Large intestine (tissue), 3 donors: Measurements from ENCODE around the gene KLF15. TPM values are rescaled to one million over a fixed set of nuclear protein-coding genes. Genes with fewer than 3 reads are reported as not detected.

Source experiments
- DNase-seq, 2 donors: peaks; one replicate each; pipeline versions ENCODE4 v3.0.0 to v3.0.0-alpha.2; 2013
- H3K27ac ChIP-seq: one replicate; pipeline ENCODE4 v1.5.1; 2013; ENCODE audit warnings: low read length
- H3K27me3 ChIP-seq: 2 replicates; pipeline ENCODE4 v1.6.1; 2013; ENCODE audit warnings: low read length; ENCODE audit not compliant: control insufficient read depth, insufficient read depth
- H3K36me3 ChIP-seq: 2 replicates; pipeline ENCODE4 v1.6.1; 2013; ENCODE audit warnings: low read length; ENCODE audit not compliant: control insufficient read depth, insufficient read depth
- H3K4me1 ChIP-seq: one replicate; pipeline ENCODE4 v1.6.1; 2013; ENCODE audit warnings: low read length; ENCODE audit not compliant: control insufficient read depth, insufficient read depth
- H3K4me3 ChIP-seq: one replicate; pipeline ENCODE4 v1.5.1; 2013; ENCODE audit warnings: low read length
- H3K9me3 ChIP-seq: one replicate; pipeline ENCODE4 v1.6.1; 2013; ENCODE audit warnings: mild to moderate bottlenecking, low read depth, low read length, moderate library complexity; ENCODE audit not compliant: control insufficient read depth
- WGBS: methylation state at CpG from one replicate; pipeline ENCODE4 v1.1.5; 2013; ENCODE audit warnings: low lambda C conversion rate; ENCODE audit not compliant: insufficient coverage; 5-methylcytosine and 5-hydroxymethylcytosine counted together
- polyA plus RNA-seq: library from polyadenylated mRNA; unstranded; fragments of 120-200 nt; gene quantifications from one replicate; pipeline ENCODE4 v1.2.1, GENCODE V29; 2013

KLF15 gene
- polyA plus RNA-seq, 1 donor = 1.4 TPM

- Histone ChIP-seq H3K9me3 (peaks cover 7% of the 10 kb centered on the region), H3K27ac (no peak overlapping the region), H3K36me3 (no peaks in the 10 kb centered on the region), H3K4me1 (no peaks in the 10 kb centered on the region), H3K4me3 (no peak overlapping the region), H3K27me3 (no peaks in the 10 kb centered on the region)
- WGBS = no CpG with 5 or more reads among the region's 6 CpGs
- no peak for DNase-seq
These were observed 37.4 kb downstream of the KLF15 start for GRCh38 chr3:126319701-126320295.

DNA sequence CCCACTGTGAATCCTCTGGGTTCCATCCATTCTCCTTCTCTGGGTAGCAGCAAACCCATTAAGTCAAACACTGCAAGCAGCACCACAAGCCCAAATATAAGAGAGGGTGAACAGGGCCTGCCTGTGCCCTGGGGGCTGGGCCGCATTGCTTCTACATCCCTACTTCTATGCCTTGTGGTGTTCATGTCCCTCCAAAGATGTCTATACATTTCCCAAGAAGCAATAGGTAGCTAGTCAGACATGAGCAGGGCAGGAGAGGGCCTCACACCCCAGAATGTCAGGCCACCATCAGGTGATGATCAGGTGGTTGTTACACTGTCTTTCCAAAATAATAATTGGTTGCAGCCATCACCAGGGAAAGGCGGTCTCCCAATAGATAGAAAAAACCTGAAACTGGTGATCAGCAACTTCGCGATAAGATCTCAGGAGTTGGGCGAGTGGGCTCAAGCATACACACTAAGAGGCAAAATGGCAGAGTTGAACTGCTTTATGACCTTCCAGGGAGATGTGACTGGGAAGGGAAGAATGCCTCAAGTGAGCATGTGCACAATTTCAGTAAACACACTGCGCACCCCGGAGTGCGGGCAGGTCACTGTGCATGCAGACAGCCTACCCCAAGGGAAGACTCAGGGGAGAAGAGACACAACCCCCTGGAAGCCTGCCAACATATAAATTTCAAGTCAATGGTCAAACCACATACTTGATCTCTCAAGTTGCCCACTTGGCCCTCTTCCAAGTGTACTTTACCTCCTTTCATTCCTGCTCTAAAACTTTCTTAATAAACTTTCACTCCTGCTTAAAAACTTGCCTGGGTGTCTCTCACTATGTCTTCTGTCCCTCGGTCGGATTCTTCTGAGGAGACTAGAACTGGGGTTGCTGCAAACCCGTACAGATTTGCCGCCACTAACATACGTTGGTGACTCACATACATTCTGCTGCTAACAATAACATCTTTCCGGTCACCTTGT, 39.9 kb downstream of the KLF15 start:
- no peaks in the 10 kb centered on the region for H3K4me1 ChIP-seq
- H3K27ac ChIP-seq = no peak overlapping the region
- 98% methylated on average over 6 of the region's 14 CpGs for WGBS
- DNase-seq = no peak
- H3K36me3 ChIP-seq = no peaks in the 10 kb centered on the region
- no peaks in the 10 kb centered on the region for H3K27me3 ChIP-seq
- H3K9me3 ChIP-seq = peaks cover 7% of the 10 kb centered on the region
- no peak overlapping the region for H3K4me3 ChIP-seq

DNA sequence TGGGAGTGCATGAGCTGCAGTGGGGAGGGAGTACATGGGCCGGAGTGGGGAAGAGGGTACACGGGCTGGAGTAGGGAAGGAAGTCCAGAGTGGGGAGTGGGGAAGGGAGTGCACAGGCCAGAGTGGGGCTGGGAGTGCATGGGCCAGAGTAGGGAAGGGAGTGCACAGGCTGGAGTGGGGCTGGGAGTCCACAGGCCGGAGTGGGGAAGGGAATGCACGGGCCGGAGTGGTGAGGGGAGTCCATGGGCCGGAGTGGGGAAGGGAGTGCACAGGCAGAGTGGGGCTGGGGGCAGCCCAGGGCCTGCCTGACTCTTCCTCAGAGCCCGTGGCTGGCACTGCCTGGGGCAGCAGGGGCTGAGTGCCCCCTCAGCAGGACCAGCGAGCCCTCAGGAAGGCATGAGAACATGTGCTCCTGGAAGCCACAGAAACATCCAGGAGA, 40.7 kb downstream of the KLF15 start:
- no peak overlapping the region for H3K27ac ChIP-seq
- WGBS = no CpG with 5 or more reads among the region's 8 CpGs
- no peak for DNase-seq

GRCh38 chr3:126316031-126316461, 41.2 kb downstream of the KLF15 start:
- Histone ChIP-seq H3K4me1 (no peaks in the 10 kb centered on the region), H3K27ac (no peak overlapping the region), H3K4me3 (no peak overlapping the region), H3K36me3 (no peaks in the 10 kb centered on the region), H3K9me3 (peaks cover 7% of the 10 kb centered on the region), H3K27me3 (no peaks in the 10 kb centered on the region)
- WGBS = 64% methylated on average over 4 of the region's 12 CpGs
- DNase-seq = no peak

More for the DNA sequence above, 40.7 kb downstream of the KLF15 start:
- Histone ChIP-seq H3K36me3 (no peaks in the 10 kb centered on the region), H3K4me3 (no peak overlapping the region), H3K9me3 (peaks cover 7% of the 10 kb centered on the region), H3K27me3 (no peaks in the 10 kb centered on the region), H3K4me1 (no peaks in the 10 kb centered on the region)

GRCh38 chr3:126314790-126315658, 42.2 kb downstream of the KLF15 start:
- H3K27ac ChIP-seq = no peak overlapping the region
- WGBS = 80% methylated on average over 1 of the region's 11 CpGs
- H3K4me1 ChIP-seq = no peaks in the 10 kb centered on the region
- H3K9me3 ChIP-seq = peaks cover 10% of the 10 kb centered on the region
- DNase-seq = peak in 1 of 2 donors; percentile 11
- no peaks in the 10 kb centered on the region for H3K36me3 ChIP-seq
- no peak overlapping the region for H3K4me3 ChIP-seq
- H3K27me3 ChIP-seq = no peaks in the 10 kb centered on the region

DNA sequence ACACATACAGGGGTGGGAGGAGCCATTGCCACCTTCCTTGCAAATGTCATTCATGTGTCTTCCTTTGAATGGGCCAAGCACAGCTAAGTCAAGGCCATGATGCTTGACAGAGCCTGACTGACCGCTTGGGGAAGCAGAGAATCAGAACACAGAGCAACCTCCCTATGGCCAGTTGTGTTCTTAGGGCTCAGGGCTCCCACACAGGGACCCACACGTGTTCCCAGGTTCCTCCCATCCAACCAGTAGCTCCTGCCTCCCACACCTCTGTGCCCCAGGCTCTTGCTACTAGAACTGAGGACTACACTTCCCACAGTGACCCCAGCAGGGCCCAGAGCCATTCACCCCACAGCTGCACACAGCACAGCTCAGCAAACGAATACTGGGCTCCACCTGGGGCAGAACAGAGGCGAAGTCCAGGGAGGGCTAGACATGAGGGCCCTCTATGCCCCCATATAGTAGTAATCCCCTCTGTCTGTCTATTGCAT, 42.9 kb downstream of the KLF15 start:
- Histone ChIP-seq H3K9me3 (peaks cover 10% of the 10 kb centered on the region), H3K4me3 (no peak overlapping the region), H3K36me3 (no peaks in the 10 kb centered on the region), H3K27me3 (no peaks in the 10 kb centered on the region), H3K27ac (no peak overlapping the region), H3K4me1 (no peaks in the 10 kb centered on the region)
- no CpG with 5 or more reads among the region's 4 CpGs for WGBS
- DNase-seq = no peak

GRCh38 chr3:126313580-126314304, 43.5 kb downstream of the KLF15 start:
- Histone ChIP-seq H3K36me3 (no peaks in the 10 kb centered on the region), H3K9me3 (peaks cover 10% of the 10 kb centered on the region), H3K27ac (no peak overlapping the region), H3K4me1 (no peaks in the 10 kb centered on the region), H3K27me3 (no peaks in the 10 kb centered on the region), H3K4me3 (no peak overlapping the region)
- WGBS = no CpG with 5 or more reads among the region's 6 CpGs
- DNase-seq = no peak

DNA sequence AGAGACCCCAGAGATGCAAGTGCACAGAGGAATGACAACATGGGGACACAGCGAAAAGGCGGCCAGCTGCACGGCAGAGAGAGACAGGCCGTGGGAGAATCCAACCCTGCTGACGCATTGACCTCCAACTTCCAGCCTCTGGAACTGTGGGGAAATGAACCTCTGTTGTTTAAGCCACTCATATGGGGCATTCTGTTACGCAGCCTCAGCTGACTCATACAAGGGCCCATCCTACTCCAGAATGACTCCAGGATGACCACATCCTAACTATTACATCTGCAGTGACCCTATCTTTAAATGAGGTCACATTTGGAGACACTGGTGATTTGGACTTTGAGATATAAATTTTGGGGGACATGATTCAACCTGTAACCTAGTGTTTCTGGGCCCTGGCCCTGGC, 44.0 kb downstream of the KLF15 start:
- Histone ChIP-seq H3K9me3 (peaks cover 10% of the 10 kb centered on the region), H3K27me3 (no peaks in the 10 kb centered on the region), H3K4me1 (no peaks in the 10 kb centered on the region), H3K27ac (no peak overlapping the region), H3K36me3 (no peaks in the 10 kb centered on the region), H3K4me3 (no peak overlapping the region)
- no peak for DNase-seq
- no CpG with 5 or more reads among the region's 6 CpGs for WGBS

DNA sequence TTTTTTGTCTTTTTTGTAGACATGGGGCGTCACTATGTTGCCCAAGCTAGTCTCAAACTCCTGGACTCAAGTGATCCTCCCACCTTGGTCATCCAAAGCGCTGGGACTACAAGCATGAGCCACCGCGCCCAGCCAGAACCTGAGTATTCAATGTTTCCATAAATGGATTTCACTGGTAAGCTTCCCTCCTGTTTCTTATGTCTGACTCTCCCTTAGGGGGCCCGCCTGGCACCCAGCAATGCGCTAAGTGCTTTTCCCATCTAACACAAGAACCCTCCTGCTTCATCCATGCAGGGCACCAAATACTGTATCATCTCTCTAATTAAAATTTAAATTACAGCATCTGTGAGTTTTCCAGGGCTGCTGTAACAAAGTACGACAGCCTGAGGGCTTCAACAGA, 44.9 kb downstream of the KLF15 start:
- Histone ChIP-seq H3K4me1 (no peaks in the 10 kb centered on the region), H3K36me3 (no peaks in the 10 kb centered on the region), H3K27me3 (no peaks in the 10 kb centered on the region), H3K4me3 (no peak overlapping the region), H3K27ac (no peak overlapping the region), H3K9me3 (peaks cover 6% of the 10 kb centered on the region)
- WGBS = 100% methylated on average over 2 of the region's 7 CpGs
- DNase-seq = no peak
